Dedifferentiated amniotic fluid mesenchymal stem cell (primary cell): Measurements from ENCODE around the gene ATAD3C.
"Not testable (repeated sequence)": the region's sequence is repeated elsewhere in the genome, so short reads cannot be mapped to it uniquely, and the experiment has no call there.

Experiments
- DNase-seq: peaks from one replicate; pipeline ENCODE4 v3.0.0-alpha.2; 2016; ENCODE audit errors: extremely low spot score

The ATAD3C gene, protein sequence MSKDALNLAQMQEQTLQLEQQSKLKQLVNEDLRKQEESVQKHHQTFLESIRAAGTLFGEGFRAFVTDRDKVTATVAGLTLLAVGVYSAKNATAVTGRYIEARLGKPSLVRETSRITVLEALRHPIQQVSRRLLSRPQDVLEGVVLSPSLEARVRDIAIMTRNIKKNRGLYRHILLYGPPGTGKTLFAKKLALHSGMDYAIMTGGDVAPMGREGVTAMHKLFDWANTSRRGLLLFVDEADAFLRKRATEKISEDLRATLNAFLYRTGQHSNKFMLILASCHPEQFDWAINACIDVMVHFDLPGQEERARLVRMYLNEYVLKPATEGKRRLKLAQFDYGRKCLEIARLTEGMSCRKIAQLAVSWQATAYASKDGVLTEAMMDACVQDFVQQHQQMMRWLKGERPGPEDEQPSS

DNA sequence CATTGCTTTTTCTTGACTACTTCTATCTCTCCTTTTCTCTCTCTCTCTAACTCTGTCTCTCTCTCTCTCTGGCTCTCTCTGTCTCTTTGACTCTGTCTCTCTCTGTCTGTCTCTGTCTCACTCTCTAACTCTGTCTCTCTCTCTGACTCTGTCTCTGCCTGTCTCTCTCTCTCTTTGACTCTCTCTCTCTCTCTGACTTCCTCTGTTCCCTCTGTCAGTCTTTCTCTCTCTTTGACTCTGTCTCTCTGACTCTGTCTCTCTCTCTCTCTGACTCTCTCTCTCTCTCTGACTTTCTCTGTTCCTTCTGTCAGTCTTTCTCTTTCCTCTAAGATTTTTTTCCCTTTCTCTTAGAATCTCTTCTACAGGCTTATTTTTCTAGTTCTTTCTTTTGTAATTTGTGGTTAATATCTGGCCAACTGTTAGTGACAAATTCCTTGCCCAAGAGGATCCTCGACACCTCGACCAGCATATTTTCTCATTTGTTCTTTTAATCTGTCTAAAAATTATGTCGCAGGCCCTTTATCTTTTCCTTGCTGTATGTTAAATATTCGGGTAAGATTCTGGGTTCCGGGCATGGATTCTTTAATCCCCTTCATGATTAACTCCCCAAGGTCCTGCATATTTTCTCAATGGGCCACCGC is at the start of gene ATAD3C:
TSS of gene ATAD3C (plus strand) at position 591 of the 641 bp plus-strand sequence. CDS start 995 bp downstream, outside the sequence.
- no peak for DNase-seq

DNA sequence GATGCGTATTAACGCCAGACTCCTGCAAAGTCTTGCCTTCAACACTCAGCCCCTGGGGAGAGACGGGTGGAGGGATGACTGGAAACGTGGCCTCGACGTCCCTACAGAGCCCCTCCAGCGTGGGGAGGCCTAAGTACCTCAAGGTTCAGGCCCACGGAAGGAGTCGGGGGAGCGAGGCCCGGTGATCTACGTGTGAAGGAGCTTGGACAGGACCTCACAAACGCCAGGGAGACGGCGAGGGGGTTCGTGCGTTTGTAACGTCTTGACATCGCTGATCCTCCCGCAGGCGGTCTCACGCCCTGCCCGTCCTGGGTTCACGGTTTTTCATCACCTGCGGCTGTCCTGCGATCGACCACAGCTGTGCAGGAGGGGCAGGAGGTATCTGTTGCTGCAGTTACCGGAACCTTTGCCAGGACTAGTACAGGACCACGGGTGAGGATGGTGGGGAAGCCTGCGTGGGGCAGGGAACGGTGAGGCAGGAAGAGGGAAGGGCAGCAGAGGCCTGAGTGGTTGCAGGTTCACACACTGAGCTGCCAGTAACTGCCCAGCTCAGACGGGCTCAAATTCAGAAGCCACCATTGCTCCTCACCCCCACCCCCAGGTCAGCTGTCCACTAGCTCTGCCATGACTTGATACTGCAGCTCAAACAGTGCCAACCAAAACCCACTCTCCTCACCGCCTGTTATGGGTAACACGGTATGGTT is 49.5 kb upstream of the ATAD3C start:
- DNase-seq, result no peak

DNA sequence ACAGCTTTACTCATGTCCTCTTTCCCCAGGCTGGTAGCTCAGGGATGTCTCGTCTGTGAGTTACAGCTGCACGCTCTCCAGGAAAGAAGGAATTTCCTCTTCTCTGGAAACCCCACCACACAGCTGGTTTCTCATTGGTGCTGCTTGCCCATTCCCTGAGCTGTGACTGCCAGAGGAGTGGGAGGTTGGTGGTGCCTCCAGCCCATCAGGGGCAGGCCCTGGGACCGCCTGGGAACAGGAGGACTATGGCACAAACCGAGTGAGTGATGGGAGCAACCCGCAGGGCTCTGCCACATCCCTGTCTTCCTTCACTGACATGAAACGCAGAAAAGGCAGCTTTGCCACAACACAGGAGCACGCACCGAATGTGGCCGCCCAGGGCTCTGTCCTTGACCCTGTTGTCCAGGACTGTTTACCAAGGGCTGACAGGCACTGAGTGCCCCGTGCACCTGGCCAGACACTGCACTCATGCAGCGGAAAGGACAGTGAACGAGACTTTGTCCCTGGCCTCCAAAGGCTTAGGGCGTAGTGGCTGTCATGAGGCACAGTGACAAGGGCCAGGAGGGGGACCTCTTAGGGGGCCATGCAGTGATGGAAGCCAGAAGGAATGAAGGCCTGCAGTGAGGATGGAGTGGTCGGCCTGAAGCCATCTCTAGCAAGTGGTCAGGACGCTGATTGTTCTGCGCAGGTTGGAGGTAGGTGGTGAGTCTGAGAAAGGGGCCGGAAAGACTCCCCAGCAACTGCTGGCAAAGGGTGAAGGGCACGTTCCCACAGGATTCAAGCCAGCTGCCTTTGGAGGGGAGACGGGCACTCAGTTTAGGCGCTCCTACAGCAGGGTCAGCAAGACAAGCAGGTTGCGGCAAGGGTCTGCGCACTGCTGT is 48.7 kb upstream of the ATAD3C start:
- DNase-seq, result no peak

DNA sequence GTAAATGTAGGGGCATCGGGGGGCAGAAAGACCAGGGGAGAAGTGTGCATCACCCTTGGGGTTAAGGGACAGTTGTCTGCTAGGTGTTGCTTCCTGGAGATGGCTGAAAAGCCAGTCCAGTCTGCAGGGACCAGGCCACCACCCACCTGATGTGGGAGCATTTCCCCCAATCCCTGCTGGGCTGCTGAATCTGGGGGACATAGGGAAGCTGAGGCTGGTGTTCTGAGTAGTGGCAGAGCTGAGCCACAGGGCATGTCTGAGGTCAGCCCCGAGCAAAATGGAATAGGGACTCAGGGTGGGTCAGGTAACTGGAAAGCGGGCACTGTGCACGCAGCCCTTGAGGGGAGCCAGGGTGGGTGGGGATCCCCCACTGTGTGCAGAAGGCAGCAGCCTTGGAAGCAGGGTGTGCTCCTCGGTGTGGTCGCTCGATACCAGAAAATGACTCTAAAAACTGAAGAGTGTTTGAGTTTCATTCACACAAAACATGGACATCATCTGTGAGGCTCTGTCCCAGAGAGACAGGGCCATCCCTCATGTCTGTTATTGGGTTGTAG is 48.0 kb upstream of the ATAD3C start:
- DNase-seq, result no peak

DNA sequence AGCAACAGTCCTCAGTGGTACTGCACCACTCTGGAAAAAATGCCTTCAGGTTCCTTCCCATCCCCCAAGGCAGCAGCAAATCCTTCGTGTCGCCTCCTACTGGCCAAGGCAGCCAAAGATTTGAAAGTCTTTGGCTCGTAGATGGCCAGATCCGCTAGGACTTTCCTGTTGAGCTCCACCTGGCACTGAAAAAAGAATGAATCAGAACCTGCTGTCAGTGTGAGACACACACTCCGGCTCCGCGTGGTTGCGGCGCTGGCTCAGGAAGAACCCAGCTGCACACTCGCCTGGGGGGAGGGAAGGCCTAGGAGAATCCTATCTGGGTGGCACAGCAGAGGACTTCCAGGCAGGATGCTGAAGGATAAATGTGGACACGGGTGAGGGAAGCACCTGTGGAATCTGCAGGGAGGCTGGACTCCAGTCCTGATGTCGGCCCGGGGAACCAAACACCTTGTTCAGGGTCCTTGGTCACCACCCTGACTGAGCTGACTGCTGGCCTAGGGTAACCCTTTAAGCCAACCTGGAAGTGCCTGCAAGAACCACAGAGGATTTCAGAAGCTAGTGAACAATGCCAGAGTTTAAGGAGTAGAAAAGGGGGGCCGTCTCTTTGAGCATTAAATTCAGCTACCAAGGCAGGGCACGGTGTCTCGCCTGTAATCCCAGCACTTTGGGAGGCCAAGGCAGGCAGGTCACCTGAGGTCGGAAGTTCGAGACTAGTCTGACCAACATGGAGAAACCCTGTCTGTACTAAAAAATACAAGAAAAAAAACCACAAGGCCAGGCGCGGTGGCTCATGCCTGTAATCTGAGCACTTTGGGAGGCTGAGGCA is 47.2 kb upstream of the ATAD3C start:
- DNase-seq, result peak; percentile 52

DNA sequence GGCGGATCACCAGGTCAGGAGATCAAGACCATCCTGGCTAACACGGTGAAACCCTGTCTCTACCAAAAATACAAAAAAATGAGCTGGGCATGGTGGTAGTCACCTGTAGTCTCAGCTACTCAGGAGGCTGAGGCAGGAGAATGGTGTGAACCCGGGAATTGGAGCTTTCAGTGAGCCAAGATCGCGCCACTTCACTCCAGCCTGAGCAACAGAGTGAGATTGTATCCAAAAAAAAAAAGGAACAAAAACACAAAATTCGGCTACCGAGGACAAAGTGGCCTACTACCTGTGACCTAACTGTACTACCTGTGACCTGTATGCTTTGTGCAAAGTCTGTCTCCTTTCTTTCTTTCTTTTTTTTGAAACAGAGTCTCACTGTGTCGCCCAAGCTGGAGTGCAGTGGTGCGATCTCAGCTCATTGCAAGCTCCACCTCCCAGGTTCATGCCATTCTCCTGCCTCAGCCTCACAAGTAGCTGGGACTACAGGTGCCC is 46.5 kb upstream of the ATAD3C start:
- not testable (repeated sequence) for DNase-seq

DNA sequence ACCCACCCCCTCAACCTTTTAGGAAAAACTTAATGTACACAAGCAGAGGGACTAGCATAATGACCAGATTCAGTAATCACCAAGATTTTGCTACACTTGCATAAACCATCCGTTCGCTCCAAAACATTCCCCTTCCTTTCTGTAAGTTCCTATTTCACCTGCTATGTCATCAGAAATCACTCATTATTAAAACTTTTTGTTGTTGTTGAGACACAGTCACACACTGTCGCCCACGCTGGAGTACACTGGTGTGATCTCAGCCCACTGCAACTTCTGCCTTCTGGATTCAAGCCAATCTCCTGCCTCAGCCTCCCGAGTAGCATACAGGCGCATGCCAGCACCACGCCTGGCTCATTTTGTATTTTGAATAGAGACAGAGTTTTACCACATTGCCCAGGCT is 45.8 kb upstream of the ATAD3C start:
- no peak for DNase-seq

DNA sequence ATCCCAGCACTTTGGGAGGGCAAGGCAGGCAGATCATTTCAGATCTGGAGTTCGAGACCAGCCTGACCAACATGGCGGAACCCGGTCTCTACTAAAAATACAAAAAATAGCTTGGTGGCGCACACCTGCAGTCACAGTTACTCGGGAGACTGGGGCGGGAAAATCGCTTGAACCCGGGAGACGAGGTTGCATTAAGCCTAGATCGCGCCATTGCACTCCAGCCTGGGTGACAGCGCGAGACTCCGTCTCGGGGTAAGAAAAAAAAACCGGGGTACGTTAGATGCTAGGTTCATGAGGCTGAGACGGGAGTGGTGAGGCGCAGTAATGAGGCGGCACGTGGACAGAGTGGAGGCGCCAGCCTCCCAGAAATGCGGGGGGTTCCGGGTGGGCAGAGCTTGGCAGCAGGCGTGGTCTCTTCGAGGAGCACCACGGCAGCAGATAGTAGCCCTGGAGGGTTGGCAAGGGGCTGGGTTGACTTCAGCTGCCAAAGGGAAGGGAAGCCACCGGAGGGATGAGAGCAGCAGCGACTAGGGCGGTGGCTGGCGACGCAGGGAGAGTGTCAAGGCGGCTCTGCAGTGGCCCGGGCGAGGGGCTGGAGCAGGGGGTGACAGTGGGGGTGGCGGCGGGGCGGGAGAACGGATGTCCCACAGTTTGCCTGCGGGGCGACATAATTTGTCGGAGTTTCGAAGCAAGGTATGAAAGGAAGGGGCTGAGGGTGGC is 43.2 kb upstream of the ATAD3C start:
- DNase-seq, result no peak

DNA sequence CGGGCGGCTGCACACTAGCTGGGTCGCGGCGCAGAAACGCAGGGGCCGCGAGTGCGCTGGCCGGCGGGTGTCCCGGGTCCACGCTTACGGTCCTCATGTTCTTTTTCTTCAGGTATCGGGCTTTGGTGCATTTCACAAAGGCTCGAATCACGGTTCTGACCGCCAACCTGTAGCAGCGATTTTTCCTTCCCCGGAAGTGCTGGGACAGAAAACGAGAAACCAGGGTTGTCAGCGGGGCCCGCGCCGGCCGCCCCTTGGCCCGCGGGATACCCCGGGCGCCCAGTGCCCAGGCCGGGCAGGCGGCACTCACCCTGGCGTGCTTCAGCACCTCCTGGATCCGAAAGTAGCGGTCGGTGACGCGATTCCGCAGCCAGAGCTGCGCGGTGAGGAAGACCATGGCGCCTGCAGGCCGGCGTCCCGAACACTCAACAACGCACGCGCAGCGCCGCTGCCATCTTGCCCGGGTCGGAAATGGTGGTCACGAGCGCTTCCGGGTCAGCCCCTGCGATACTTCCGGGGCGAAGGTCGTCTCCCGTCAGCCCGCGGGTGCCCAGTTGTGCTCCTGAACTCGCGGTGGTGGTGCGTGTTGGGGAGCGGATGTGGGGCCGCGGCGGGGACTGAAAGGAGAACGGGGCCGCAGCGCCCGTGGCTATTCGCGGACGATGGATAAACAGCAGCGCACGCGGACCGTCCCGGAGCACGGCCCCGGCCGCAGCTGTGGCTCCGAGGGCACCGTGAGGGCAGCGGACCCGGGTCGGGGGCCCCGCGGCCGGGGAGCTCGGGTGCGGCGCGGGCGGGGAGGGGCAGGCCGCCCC is 42.5 kb upstream of the ATAD3C start, which contains the start of gene MRPL20:
TSS of gene MRPL20 (minus strand) at position 473 of the 815 bp plus-strand sequence. CDS start at position 397, 76 bp downstream.
- peak; percentile 88 for DNase-seq

DNA sequence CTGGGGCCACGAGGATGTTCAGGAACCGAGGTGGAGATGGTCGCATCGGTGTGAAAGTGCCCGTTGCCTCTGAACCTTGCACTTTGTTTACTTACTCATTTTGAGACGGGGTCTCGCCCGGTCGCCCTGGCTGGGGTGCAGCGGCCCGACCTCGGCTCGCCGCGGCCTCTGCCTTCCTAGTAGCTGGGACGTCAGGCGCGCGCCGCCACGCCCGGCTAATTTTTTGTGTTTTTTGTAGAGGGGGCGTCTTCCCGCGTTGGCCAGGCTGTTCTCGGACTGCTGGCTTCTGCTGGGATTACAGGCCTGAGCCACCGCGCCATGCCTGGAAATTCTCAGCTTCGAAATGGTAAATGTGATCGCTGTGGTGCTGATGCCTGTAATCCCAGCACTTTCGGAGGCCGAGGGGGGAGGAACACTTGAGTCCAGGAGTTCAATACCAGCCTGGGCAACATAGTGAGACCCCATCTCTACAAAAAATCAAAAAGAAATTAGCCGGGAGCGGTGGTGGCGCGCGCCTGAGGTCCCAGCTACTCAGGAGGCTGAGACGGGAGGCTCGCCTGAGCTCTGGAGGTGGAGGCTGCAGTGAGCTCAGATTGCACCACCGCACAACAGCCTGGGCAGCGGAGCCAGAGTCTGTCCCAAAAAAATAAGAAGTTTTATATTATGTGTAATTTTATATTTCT is 41.7 kb upstream of the ATAD3C start:
- no peak for DNase-seq

DNA sequence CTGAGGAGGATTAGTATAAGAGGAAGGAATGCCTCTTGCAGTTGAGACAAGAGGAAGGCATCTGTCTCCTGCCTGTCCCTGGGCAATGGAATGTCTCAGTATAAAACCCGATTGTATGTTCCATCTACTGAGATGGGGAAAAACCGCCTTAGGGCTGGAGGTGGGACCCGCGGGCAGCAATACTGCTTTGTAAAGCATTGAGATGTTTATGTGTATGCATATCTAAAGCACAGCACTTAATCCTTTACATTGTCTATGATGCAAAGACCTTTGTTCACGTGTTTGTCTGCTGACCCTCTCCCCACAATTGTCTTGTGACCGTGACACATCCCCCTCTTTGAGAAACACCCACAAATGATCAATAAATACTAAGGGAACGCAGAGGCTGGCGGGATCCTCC is 39.3 kb upstream of the ATAD3C start:
- DNase-seq, result not testable (repeated sequence)

DNA sequence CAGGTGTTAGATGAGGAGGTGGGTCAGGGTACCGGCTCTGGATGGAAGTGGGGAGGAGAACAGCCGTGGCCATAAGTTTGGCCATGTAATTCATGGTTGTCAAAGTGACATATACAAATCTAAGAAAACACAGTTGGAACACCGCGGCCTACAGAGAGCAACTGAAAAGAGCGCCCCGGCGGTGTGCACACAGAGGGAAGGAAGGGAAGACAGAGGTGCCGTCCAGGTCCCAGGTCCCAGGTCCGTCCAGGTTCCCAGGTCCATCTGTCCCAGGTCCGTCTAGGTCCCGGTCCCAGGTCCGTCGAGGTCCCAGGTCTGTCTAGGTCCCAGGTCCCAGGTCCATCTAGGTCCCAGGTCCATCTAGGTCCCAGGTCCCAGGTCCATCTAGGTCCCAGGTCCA is 37.9 kb upstream of the ATAD3C start:
- no peak for DNase-seq

DNA sequence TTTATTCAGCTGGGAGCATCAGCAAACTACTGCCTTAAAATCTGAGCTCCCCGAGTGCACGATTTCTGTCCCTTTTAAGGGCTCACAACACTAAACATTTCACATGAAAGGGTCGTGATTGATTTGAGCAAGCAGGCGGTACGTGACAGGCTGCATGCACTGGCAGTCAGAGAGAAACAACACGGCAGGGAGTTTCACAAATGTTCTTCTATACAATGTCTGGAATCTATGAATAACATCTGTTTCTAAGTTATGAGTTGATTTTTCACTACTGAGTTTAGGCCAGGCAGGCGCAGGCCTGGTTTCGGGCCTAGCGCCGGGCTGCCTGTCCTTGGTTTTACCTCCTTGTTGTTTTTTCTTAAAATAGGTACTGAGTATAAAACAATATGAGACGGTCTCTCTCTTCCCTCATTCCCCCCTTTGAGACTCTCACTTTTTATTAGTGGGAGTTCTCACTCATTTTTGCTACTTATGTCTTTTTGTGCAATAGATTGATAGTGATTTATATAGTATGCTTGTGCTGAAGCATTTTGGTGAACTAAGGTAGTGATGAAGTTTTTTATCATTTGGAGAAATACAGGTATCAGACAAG is 37.1 kb upstream of the ATAD3C start:
- DNase-seq, result not testable (repeated sequence)

DNA sequence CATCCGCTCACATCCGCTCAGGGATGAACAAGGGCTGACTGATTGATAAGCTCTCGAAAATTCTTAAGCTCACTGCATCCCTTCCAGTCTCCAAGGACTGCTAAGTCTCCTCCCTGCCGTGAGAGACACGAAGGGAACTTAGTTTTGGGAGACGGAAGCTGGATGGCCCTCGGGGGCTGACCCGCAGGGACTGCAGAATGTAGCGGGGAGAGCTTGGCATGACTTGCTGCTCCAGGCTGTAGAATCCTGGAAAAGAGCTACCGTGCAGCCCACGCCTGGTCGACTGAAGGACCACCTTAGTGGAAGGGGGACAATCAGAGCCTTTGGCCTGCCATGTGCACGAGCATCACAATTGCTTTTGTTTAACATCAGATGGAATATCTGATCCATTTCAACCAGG is 33.7 kb upstream of the ATAD3C start:
- DNase-seq, result no peak

DNA sequence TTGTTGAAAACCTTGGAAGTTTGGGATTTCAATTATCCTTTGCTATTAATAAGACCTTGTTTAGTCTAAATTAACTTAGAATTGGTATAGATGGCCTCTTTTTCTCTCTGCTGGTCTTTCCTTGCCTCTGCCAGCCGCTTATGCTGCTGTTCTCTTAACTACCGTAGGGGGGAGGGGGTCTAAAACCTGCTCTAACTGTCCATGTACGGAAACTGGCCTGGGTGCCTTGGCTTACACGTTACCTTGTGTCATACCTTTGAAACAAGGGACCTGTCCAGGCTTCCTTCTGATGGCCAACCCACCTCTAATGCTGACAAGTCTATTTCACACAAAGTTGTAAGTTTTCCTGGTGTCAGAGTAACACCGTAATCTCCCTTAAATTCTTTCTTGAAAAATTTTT is 32.1 kb upstream of the ATAD3C start:
- DNase-seq, result not testable (repeated sequence)

DNA sequence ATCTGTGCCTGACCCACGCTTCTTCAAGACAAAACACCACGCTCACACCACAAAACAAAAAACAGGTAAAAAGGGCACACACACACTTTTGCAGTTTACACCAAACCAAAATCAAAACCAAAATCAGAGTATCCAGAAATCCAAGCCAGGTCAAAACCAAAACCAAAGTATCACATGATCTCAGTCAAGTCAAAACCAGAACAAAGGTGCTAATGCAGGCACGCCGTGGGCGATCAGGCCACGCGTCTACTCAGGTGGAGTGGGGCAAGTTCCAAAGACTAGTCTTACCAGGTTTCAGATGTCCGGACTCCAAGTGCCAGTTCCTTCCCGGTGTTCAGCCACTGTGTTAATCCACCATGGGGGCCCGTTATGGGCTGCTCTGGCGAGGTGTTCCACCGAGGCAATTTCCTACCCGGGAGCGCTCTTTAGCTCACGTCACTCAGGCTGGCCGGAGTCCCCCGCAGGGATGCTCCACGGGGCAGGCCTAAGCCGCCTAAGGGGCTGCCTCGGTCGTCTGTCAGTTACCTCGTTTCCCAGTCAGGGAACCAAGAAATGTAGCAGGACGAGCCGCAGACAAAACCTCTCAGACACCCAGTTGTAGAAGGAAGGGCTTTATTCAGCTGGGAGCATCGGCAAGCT is 31.5 kb upstream of the ATAD3C start:
- DNase-seq, result not testable (repeated sequence)
